HepG2 (cell line): ENCODE results near the gene TP63. TPM values are rescaled to one million over a fixed set of nuclear protein-coding genes. Genes with fewer than 3 reads are reported as not detected.

ENCODE experiments used
- ATAC-seq: fragments of 200-7000 bp; cut with Tn5 transposase; 3 replicates; pipeline ENCODE4 v1.9.1; 2020; ENCODE audit warnings: mild to moderate bottlenecking, moderate library complexity
- BruUV-seq: library from RNA; stranded (reverse); fragments of 400-500 nt; replicated peaks from 2 replicates; lab custom pipeline; 2021; lab: Mats Ljungman, UMichigan
- CTCF ChIA-PET: fragments of 300-600 bp; formaldehyde crosslinking; extraction: SDS; loops from one replicate; lab custom pipeline; 2021; ENCODE audit warnings: low total read pairs, inconsistent platforms, low intra/inter-chr PET ratio; lab: Yijun Ruan, JAX
- POLR2A ChIA-PET: fragments of 350-600 bp; sonication (Branson Sonifier 250); formaldehyde crosslinking; loops from one replicate; lab custom pipeline; 2020; ENCODE audit warnings: antibody characterized with exemption, inconsistent platforms; lab: Yijun Ruan, JAX
- DNase-seq: peaks from one replicate; pipeline ENCODE4 v3.0.0-alpha.2; 2015; ENCODE audit warnings: low spot score
- FAIRE-seq: peaks from 3 replicates; lab custom pipeline; 2011; peaks lifted over from hg19 to GRCh38; lab: Jason Lieb, UNC
- H2AFZ ChIP-seq: one replicate; pipeline ENCODE4 v1.6.1; 2011; ENCODE audit warnings: low read length, inconsistent platforms
- H3K27ac ChIP-seq: fragments of 300-600 bp; 3 replicates; pipeline ENCODE4 v1.8.0; 2011; ENCODE audit warnings: mixed run types, mild to moderate bottlenecking, mixed read lengths, low read length, inconsistent platforms; ENCODE audit not compliant: insufficient read depth; ENCODE audit errors: extremely low read length
- H3K27me3 ChIP-seq, 2 experiments: fragments of 200-600 bp in 1 of 2; 2 replicates in 1 of 2; 3 replicates in 1 of 2; pipeline versions ENCODE4 v1.6.0 to v1.8.0; 2011; ENCODE audit warnings: low read length in 2 of 2, mild to moderate bottlenecking in 2 of 2, moderate library complexity in 2 of 2, inconsistent platforms in 1 of 2; ENCODE audit not compliant: insufficient read depth in 2 of 2, control insufficient read depth in 1 of 2
- H3K36me3 ChIP-seq, 2 experiments: fragments of 200-600 bp in 1 of 2; replicated peaks in 1 of 2; 2 replicates in 1 of 2; 3 replicates in 1 of 2; pipeline versions ENCODE4 v1.5.1 to v1.8.0; 2011; ENCODE audit warnings: low read length in 2 of 2, inconsistent platforms in 1 of 2; ENCODE audit not compliant: insufficient read depth in 2 of 2, control insufficient read depth in 1 of 2
- H3K4me1 ChIP-seq: 2 replicates; pipeline ENCODE4 v1.5.1; 2012; ENCODE audit warnings: low read length, inconsistent platforms; ENCODE audit not compliant: insufficient read depth
- H3K4me2 ChIP-seq: 2 replicates; pipeline ENCODE4 v1.6.0; 2011; ENCODE audit warnings: low read depth, low read length, inconsistent platforms
- H3K4me3 ChIP-seq, 3 experiments: fragments of 200-600 bp in 1 of 3; sonication (generic), shearing (Covaris generic) in 1 of 3; replicated peaks in 1 of 3; 2 replicates each; pipeline ENCODE4 v1.5.1; 2011 to 2016; ENCODE audit warnings: low read length in 3 of 3, inconsistent platforms in 2 of 3, low read depth in 2 of 3, mild to moderate bottlenecking in 2 of 3, control low read depth in 1 of 3, mixed read lengths in 1 of 3; ENCODE audit not compliant: insufficient read depth in 1 of 3
- H3K79me2 ChIP-seq: one replicate; pipeline ENCODE4 v1.6.1; 2011; ENCODE audit warnings: low read length, inconsistent platforms; ENCODE audit not compliant: insufficient read depth
- H3K9ac ChIP-seq: 2 replicates; pipeline ENCODE4 v1.6.0; 2011; ENCODE audit warnings: mild to moderate bottlenecking, low read depth, low read length, inconsistent platforms; ENCODE audit not compliant: insufficient read depth
- H3K9me3 ChIP-seq: 2 replicates; pipeline ENCODE4 v1.5.1; 2012; ENCODE audit warnings: mild to moderate bottlenecking, low read length
- H4K20me1 ChIP-seq: 2 replicates; pipeline ENCODE4 v1.6.0; 2011; ENCODE audit warnings: inconsistent platforms, mild to moderate bottlenecking, low read length, moderate library complexity; ENCODE audit not compliant: insufficient read depth
- ARNTL ChIP-seq: sonication (generic); formaldehyde crosslinking; IDR thresholded peaks from 2 replicates; pipeline ENCODE4 v1.4.0; 2020; ENCODE audit warnings: mild to moderate bottlenecking, missing genetic modification reagents
- DR1 ChIP-seq: sonication (generic); formaldehyde crosslinking; IDR thresholded peaks from 2 replicates; pipeline ENCODE4 v1.8.0; 2021; ENCODE audit warnings: mild to moderate bottlenecking, missing genetic modification reagents, inconsistent platforms
- HOXA7 ChIP-seq: sonication (generic); formaldehyde crosslinking; IDR thresholded peaks from 2 replicates; pipeline ENCODE4 v1.8.1; 2022; ENCODE audit warnings: mild to moderate bottlenecking, missing genetic modification reagents, moderate library complexity
- KLF11 ChIP-seq: IDR thresholded peaks from 2 replicates; pipeline ENCODE4 v1.6.1; 2016; ENCODE audit warnings: missing compliant biosample characterization
- SOX5 ChIP-seq: IDR thresholded peaks from 2 replicates; pipeline ENCODE4 v1.6.1; 2016; ENCODE audit warnings: borderline replicate concordance
- TAF15 ChIP-seq: fragments of 200-400 bp; formaldehyde crosslinking; IDR thresholded peaks from one replicate; pipeline ENCODE4 v1.6.1; 2018; ENCODE audit warnings: mild to moderate bottlenecking, low read depth, low read length; ENCODE audit not compliant: poor library complexity, severe bottlenecking
- ZNF335 ChIP-seq: sonication (generic); formaldehyde crosslinking; IDR thresholded peaks from 2 replicates; pipeline ENCODE4 v1.4.0; 2020; ENCODE audit warnings: missing genetic modification reagents
- ZSCAN21 ChIP-seq: sonication (generic); formaldehyde crosslinking; IDR thresholded peaks from 2 replicates; pipeline ENCODE4 v1.8.0; 2022; ENCODE audit warnings: mild to moderate bottlenecking, missing genetic modification reagents, moderate library complexity, borderline replicate concordance
- WGBS: methylation state at CpG from one replicate; pipeline ENCODE4 v1.1.6; 2017; ENCODE audit warnings: low lambda C conversion rate; 5-methylcytosine and 5-hydroxymethylcytosine counted together
- in situ Hi-C: cut with HindIII; loops from 2 replicates; pipeline ENCODE4 v1.10.0; 2017; ENCODE audit warnings: low pct_unique_long_range_greater_than_20kb; ENCODE audit not compliant: extremely low pct_ligation_motif_present
- intact Hi-C: fragments of 100-400 bp; cut with micrococcal nuclease; formaldehyde crosslinking; loops from one replicate; pipeline ENCODE4 v1.10.0; 2022; ENCODE audit not compliant: unreplicated experiment
- polyA plus RNA-seq, 8 experiments: library from polyadenylated mRNA; depleted of rRNA in 3 of 8; stranded (reverse) in 7 of 8; unstranded in 1 of 8; fragments of >200 nt; fragmentation: Illumina TruSeq in 4 of 8; extraction: Trizol in 4 of 8; gene quantifications; 2 replicates each; pipeline versions ENCODE4 v1.2.1 to v1.2.3, GENCODE V29; 2011 to 2016; ENCODE audit warnings: low read depth in 4 of 8, missing spikeins in 1 of 8, mixed read lengths in 1 of 8; ENCODE audit not compliant: insufficient read depth in 1 of 8
- total RNA-seq, 5 experiments: library from RNA; depleted of rRNA; stranded (reverse); fragments of >200 nt; fragmentation: Illumina TruSeq; extraction: Trizol; gene quantifications; 2 replicates each; pipeline ENCODE4 v1.2.3, GENCODE V29; 2016; ENCODE audit warnings: low read depth in 1 of 5
- TF ChIP-seq, protein P1 (sequence below): sonication (generic); formaldehyde crosslinking; IDR thresholded peaks from 2 replicates; pipeline ENCODE4 v1.5.0; 2020; ENCODE audit warnings: mild to moderate bottlenecking, missing genetic modification reagents, borderline replicate concordance
- TF ChIP-seq, protein P2 (sequence below): sonication (generic); formaldehyde crosslinking; IDR thresholded peaks from 2 replicates; pipeline ENCODE4 v1.8.1; 2023; ENCODE audit warnings: mild to moderate bottlenecking, missing genetic modification reagents
- TF ChIP-seq, protein P3 (sequence below): sonication (generic); formaldehyde crosslinking; IDR thresholded peaks from 2 replicates; pipeline ENCODE4 v1.4.0; 2020; ENCODE audit warnings: mild to moderate bottlenecking, low read depth, missing genetic modification reagents

The TP63 gene
- total and polyA plus RNA-seq, 2 of the 13 experiments (the other 11 are each of a cell fraction or from before 2014, with no cell fraction given), result not detected

DNA sequence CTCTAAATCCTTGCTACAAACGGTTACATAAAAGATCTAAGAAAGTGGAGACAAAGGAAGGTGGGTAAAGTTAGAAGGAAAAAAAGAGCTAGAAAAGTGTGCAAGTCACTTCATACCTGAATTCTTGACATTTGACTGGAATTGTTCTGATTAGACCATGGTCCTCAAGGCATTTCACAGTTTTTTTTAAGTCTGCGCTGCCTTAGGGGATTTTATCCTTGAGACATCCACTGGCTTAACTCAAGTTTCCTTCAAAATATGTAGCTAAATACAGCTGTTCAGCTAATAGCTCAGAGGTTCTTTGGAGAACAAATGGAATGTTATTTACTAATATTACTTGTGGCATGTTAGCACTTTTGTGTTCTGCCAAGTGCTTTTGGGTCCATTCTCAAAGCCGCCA is 236.9 kb downstream of the TP63 start (continued):
- TF ChIP-seq, protein P1, sequence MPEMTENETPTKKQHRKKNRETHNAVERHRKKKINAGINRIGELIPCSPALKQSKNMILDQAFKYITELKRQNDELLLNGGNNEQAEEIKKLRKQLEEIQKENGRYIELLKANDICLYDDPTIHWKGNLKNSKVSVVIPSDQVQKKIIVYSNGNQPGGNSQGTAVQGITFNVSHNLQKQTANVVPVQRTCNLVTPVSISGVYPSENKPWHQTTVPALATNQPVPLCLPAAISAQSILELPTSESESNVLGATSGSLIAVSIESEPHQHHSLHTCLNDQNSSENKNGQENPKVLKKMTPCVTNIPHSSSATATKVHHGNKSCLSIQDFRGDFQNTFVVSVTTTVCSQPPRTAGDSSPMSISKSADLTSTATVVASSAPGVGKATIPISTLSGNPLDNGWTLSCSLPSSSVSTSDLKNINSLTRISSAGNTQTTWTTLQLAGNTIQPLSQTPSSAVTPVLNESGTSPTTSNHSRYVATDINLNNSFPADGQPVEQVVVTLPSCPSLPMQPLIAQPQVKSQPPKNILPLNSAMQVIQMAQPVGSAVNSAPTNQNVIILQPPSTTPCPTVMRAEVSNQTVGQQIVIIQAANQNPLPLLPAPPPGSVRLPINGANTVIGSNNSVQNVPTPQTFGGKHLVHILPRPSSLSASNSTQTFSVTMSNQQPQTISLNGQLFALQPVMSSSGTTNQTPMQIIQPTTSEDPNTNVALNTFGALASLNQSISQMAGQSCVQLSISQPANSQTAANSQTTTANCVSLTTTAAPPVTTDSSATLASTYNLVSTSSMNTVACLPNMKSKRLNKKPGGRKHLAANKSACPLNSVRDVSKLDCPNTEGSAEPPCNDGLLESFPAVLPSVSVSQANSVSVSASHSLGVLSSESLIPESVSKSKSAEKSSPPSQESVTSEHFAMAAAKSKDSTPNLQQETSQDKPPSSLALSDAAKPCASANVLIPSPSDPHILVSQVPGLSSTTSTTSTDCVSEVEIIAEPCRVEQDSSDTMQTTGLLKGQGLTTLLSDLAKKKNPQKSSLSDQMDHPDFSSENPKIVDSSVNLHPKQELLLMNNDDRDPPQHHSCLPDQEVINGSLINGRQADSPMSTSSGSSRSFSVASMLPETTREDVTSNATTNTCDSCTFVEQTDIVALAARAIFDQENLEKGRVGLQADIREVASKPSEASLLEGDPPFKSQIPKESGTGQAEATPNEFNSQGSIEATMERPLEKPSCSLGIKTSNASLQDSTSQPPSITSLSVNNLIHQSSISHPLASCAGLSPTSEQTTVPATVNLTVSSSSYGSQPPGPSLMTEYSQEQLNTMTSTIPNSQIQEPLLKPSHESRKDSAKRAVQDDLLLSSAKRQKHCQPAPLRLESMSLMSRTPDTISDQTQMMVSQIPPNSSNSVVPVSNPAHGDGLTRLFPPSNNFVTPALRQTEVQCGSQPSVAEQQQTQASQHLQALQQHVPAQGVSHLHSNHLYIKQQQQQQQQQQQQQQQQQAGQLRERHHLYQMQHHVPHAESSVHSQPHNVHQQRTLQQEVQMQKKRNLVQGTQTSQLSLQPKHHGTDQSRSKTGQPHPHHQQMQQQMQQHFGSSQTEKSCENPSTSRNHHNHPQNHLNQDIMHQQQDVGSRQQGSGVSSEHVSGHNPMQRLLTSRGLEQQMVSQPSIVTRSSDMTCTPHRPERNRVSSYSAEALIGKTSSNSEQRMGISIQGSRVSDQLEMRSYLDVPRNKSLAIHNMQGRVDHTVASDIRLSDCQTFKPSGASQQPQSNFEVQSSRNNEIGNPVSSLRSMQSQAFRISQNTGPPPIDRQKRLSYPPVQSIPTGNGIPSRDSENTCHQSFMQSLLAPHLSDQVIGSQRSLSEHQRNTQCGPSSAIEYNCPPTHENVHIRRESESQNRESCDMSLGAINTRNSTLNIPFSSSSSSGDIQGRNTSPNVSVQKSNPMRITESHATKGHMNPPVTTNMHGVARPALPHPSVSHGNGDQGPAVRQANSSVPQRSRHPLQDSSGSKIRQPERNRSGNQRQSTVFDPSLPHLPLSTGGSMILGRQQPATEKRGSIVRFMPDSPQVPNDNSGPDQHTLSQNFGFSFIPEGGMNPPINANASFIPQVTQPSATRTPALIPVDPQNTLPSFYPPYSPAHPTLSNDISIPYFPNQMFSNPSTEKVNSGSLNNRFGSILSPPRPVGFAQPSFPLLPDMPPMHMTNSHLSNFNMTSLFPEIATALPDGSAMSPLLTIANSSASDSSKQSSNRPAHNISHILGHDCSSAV, result no peak
- TF ChIP-seq KLF11 (CRISPR knock-in tag), result no peak
- TF ChIP-seq, all 625 proteins: peak for 0

DNA sequence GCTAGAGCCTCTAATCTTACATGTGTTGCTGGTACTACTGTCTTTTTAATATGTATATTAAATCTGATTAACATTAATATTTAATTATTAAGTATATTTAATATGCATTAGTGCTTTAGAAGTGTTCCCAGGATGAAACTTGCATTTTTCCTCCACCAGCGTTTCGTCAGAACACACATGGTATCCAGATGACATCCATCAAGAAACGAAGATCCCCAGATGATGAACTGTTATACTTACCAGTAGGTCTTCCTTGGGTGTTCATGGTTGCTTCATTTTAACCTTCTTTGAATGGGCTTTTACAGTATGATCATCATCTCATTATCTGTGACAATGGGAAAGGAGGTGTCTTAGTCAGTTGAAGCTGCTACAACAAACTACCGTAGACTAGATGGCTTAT is 238.0 kb downstream of the TP63 start:
- DNase-seq, result no peak
- CTCF ChIA-PET, result no interaction called here
- H3K36me3 ChIP-seq, result no peaks in the 10 kb centered on the region
- no peak overlapping the region for H3K4me2 ChIP-seq
- no peak overlapping the region for H3K4me3 ChIP-seq
- no peak for FAIRE-seq
- H4K20me1 ChIP-seq, result no peaks in the 10 kb centered on the region
- H3K4me1 ChIP-seq, result no peaks in the 10 kb centered on the region
- H3K27me3 ChIP-seq, result no peaks in the 10 kb centered on the region
- no peaks in the 10 kb centered on the region for H3K79me2 ChIP-seq
- intact Hi-C loops, result no loop called here
- no peak overlapping the region for H3K27ac ChIP-seq
- H3K9me3 ChIP-seq, result no peaks in the 10 kb centered on the region
- H2AFZ ChIP-seq, result no peak overlapping the region
- 44% methylated on average over 4 of the region's 4 CpGs for WGBS
- ATAC-seq, result no peak
- H3K9ac ChIP-seq, result no peak overlapping the region
- no TSS peak for BruUV-seq
- POLR2A ChIA-PET, result no interaction called here
- in situ Hi-C loops, result no loop called here
- TF ChIP-seq, protein P2, sequence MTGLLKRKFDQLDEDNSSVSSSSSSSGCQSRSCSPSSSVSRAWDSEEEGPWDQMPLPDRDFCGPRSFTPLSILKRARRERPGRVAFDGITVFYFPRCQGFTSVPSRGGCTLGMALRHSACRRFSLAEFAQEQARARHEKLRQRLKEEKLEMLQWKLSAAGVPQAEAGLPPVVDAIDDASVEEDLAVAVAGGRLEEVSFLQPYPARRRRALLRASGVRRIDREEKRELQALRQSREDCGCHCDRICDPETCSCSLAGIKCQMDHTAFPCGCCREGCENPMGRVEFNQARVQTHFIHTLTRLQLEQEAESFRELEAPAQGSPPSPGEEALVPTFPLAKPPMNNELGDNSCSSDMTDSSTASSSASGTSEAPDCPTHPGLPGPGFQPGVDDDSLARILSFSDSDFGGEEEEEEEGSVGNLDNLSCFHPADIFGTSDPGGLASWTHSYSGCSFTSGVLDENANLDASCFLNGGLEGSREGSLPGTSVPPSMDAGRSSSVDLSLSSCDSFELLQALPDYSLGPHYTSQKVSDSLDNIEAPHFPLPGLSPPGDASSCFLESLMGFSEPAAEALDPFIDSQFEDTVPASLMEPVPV, result no peak
- TF ChIP-seq HOXA7 (CRISPR knock-in tag) (no peak), ARNTL (CRISPR knock-in tag) (no peak), ZNF335 (CRISPR knock-in tag) (no peak), SOX5 (no peak), ZSCAN21 (CRISPR knock-in tag) (no peak), DR1 (CRISPR knock-in tag) (no peak), TAF15 (no peak)
- TF ChIP-seq, protein P3, sequence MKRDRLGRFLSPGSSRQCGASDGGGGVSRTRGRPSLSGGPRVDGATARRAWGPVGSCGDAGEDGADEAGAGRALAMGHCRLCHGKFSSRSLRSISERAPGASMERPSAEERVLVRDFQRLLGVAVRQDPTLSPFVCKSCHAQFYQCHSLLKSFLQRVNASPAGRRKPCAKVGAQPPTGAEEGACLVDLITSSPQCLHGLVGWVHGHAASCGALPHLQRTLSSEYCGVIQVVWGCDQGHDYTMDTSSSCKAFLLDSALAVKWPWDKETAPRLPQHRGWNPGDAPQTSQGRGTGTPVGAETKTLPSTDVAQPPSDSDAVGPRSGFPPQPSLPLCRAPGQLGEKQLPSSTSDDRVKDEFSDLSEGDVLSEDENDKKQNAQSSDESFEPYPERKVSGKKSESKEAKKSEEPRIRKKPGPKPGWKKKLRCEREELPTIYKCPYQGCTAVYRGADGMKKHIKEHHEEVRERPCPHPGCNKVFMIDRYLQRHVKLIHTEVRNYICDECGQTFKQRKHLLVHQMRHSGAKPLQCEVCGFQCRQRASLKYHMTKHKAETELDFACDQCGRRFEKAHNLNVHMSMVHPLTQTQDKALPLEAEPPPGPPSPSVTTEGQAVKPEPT, result no peak
